HuH-7 (cell line): ENCODE data around the gene ARL16.

ENCODE experiments used
- DNase-seq: peaks from one replicate; pipeline ENCODE4 v3.0.0; 2011; ENCODE audit warnings: low spot score

Gene ARL16

DNA sequence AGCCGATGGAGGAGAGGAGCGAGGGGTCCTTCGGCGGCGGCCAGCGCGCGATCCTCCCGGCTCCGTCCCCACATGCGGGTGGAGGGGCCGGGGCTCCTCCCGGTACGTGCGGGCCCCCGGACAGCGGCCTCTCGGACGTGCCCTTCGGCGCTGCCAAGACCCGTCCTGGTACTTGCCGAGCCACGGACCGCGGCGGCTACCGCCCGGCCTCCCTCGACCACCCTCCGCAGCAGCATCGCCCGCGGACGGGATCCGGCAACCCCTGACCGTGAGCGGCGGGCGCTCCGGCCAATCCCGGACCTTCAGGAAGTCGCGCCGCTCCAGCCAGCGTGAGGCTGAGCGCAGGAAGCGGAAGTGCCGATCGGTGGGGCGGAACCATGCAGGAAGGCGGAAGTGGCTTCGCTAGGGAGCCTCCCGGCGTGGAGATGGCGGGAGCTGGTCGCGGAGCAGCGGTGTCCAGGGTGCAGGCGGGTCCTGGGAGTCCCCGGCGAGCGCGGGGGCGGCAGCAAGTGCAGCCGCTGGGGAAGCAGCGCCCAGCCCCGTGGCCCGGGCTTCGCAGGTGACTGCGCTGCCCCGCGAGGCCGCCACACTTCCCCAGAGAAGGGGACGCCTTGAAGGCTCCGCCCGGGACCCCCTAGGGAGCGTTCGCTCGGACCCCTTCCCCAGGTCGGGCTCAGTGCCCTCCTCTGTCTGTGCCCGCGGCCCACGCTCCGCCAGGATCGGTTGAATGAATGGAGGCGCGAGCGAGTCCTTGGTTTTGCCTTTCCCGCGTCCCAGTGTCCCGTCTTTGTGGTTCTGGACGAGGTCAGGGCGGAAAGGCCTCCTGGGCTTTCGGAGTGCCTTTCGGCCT, 17.0 kb downstream of the ARL16 start, which contains the start of the genes CCDC137 and OXLD1:
Gene CCDC137, plus strand, starts transcription at position 396 of the 850 bp plus-strand sequence. Its CDS starts 30 bp downstream, at position 426.
Gene OXLD1, minus strand, starts transcription at position 264 of the 850 bp plus-strand sequence. Its CDS starts 28 bp downstream, at position 236.
- DNase-seq = peak; percentile 99

DNA sequence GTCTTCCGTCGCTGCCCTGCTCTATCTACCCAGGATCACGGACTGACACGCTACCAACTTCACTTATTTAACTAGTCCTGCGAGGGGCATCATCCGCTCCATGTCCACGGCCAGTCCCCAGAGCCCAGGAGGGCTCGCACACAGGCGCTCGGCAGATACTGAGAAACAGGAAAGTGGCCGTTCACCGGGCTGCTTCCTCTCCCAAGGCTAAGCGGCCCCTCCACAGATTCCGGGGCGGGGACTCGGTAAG, 17.6 kb downstream of the ARL16 start:
- DNase-seq = no peak

DNA sequence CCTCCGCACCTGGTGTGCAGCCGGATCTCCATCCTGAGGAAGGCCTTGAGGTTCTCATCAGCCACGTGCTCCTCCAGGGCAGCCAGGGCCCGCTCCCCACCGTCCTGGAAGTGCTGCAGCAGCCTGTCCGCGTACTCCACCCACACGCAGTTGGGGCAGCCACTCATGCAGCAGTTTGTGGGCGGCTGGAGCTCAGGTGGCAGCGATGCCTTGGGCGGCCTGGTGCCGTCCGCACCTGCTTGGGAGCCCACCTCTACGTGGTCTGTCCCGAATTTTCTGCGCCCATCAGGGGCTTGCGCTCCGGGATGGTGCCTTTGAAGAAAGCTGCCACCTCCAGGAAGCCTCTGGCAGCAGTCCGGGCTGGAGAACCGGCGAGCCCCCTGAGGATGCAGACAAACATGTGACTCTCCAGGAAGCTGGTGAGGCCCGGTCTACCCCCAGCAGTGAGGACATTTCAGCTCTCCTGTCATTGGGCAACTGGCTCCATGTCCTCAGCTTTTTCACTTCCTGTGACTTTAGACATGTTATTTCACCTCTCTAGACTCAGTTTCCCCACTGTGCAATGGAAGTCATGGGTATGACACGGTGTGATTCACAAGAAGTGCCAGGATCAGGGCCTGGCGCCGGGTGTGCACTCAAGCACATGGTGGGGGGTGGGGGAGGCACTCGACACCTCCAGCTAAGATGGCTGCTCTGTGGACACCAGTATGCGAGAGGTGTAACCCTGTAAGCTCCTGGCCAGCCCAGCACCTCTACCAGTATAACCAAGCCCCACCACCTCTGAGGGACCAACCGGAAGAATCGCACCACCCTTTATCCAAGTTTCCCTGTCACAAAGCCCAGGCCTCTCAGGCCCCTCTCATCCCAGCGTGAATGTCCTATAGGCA, 18.1 kb downstream of the ARL16 start:
- peak; percentile 49 for DNase-seq

DNA sequence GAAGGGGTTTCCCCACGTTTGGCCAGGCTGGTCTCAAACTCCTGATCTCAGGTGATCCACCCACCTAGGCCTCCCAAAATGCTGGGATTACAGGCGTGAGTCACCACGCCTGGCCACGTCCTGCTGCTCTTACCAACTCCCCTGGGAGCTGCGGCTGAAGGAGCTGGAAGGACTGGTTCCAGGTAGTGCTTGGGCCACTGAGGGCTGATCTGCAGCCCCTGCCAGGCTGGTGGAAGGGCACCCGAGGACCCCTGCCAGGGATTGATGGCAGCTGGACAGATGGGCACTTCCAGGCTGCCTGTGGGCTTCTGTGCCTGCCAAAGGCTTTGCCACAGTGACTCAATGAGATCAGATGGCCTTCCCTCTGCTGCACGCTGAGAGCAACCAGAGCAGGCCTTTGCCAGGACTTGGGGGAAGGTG, 19.5 kb downstream of the ARL16 start:
- DNase-seq = no peak

- no peak for DNase-seq
These were observed 21.6 kb downstream of the ARL16 start for GRCh38 chr17:81662002-81662401.

DNA sequence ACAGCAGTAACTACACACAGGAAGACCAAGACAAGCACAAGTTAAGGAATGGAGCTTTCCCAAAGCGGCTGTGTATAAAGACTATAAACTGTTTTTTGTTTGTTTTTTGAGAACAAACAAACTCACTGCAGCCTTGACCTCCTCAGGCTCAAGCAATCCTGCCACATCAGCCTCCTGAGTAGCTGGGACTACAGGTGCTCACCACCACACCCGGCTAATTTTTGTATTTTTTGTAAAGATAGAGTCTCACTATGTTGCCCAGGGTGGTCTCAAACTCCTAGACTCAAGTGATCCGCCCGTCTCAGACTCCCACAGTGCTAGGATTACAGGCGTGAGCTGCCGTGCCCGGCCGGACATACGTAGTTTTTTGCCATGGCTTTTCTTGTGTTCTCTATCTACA, 23.2 kb downstream of the ARL16 start:
- no peak for DNase-seq

DNA sequence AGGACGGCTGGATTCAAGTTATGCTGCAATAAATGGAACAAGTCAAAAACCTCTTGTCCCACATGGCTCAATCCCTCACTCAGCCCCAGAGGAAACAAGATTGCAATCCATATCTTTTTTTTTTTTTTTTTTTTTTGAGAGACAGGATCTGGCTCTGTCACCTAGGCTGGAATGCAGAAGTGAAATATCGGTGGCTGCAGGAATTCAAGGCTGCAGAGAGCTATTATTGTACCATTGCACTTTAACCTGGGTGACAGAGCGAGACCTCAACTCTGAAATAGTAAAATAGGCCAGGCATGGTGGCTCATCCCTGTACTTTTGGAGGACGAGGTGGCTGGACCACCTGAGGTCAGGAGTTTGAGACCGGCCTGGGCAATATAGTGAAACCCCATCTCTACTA, 24.6 kb downstream of the ARL16 start:
- DNase-seq = no peak

GRCh38 chr17:81656835-81657234, 26.8 kb downstream of the ARL16 start:
- DNase-seq = no peak

GRCh38 chr17:81656118-81656743, 27.4 kb downstream of the ARL16 start, which contains the start of gene PDE6G:
PDE6G (minus strand) TSS chr17:81656542; CDS start chr17:81653305, 3,237 bp downstream.
- no peak for DNase-seq

DNA sequence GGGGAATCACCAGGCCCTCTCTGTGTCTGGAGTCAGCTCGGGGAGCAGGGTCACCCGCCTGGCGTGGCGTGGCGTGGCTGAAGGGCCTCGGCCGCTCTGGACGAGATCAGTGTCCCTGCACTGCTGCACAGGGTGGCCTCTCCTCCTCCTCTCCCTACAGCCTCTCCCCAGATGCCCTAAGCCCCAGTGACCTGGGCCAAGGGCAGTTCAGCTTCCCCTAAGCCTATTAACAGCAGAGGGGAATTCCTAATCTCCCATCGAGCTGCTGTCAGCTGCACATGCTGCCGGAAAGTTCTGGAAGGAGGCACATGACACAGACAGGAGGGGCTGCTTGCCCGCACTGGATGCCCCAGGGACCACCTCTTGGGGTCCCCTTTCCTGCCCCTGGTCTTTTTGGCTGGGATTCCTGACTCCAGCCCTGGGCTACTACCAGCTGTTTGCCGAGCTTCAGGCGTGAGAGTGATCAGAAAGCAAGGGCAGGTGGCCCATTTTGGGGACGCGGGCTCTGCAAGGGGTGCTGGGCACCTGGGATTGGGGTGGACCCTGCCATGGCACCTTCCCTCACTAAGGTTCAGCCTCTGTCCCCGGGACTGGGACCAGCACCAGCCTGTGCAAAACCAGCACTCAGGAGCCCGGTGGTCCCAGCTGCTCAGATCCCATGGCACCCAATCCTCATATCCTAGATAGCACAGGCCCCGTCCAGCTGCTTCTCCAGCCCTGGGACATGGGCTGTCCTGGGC, 28.0 kb downstream of the ARL16 start:
- DNase-seq = no peak

DNA sequence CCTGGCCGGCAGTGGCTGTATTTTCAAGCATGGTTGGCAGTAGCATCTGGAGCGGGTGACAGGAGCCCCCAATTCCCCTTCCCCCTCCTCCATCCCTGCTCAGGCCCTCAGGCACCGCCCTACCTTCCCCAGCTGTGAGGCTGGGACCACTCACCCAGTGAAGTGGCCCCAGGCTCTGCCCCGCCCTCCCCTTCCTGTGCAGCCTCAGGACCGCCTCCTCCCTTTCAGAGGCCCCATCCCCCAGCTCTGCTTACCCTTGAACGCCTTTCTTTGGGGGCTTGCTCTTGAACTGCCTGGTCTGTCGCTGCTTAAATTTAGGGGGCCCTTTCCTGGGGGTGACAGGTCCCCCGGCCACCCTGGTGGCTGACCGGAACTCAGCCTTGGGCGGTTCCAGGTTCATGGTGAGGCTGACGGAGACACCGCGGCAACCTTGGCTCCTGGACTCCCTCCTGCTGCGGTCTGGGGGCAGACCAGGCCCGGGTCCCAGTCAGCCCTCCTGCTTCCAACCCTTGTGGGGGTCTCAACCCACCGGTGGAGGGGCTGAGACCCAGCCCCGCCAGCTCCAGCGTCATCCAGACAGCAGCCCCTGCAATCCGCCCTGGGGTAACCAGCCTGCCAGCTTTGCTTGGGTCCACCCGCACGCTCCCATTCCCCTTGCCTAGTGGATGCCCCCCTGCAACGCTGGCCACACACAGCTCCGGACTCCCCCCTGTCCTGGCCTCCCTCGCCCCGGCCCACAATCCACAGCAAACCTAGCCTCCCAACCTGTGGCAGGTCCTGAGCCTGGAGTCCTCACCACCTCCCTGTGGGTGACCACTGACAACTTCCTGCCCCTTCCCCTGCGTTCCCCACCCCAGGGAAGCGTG, 30.5 kb downstream of the ARL16 start:
- no peak for DNase-seq

DNA sequence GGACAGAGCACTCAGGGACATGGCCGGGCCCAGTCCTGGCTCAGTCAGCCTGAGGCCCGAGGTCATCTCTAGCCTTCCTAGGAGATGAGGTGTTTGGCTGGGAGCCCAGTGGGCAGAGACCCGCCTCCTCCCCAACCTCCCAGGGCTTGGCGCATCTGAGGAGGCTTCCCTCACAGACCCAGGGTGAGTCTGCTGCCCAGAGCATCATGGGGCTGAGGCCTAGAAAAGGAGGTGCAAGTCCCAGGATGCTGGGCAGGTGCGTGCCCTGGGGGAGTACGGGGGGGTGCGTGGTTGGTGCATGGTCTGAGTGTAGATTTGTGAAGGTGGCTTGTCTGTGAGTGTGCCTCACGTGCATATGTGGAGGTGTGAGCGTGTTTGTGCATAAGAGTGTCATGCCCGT, 31.9 kb downstream of the ARL16 start:
- no peak for DNase-seq

- no peak for DNase-seq
These were observed 32.6 kb downstream of the ARL16 start for GRCh38 chr17:81650951-81651350.

DNA sequence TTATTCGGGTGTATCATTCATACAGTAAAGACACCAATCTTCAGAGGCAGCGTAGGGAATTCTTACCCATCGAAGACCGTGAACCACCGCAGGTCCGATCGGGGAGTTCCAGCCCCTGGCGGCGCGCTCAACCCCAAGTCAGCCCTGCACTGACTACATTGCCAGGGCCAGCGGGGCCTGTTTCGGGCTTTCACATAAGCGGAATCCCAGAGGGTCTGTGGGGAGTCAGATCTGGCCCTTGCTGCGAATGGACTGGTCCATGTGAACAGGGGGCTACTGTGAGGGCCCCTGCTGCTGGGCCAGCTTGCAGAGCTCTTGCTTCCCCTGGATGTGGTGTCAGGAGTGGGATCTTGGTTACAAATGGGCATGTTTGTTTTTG, 34.9 kb downstream of the ARL16 start:
- no peak for DNase-seq

GRCh38 chr17:81648013-81648706, 35.4 kb downstream of the ARL16 start:
- no peak for DNase-seq

DNA sequence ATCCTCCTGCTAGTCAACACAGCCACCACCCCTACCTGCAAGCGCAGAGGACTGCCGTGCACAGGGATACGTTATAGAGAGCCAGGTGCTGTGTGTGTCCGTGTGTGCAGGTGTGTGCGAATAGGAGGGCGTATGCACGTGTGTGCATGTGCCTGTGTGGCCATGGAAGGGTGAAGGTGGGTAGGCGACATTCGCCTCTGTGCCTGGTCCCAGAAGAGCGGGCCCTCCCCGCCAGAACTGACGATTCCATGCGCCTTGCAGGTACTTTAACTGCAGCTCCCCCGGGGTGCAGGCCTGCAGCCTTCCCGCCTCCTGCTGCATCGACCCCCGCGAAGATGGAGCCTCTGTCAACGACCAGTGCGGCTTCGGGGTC, 36.0 kb downstream of the ARL16 start:
- DNase-seq = no peak

- DNase-seq = no peak
These were observed 36.6 kb downstream of the ARL16 start for GRCh38 chr17:81646869-81647600.

- no peak for DNase-seq
These were observed 38.3 kb downstream of the ARL16 start for GRCh38 chr17:81644976-81645952.
